ENCODE measurements around the gene NLRC3. TPM values are rescaled to one million over a fixed set of nuclear protein-coding genes. Genes with fewer than 3 reads are reported as not detected.

Gene NLRC3
- total RNA-seq, 6 experiments from 2014 or later = 0.53 to 1.2 (median 0.64) TPM

DNA sequence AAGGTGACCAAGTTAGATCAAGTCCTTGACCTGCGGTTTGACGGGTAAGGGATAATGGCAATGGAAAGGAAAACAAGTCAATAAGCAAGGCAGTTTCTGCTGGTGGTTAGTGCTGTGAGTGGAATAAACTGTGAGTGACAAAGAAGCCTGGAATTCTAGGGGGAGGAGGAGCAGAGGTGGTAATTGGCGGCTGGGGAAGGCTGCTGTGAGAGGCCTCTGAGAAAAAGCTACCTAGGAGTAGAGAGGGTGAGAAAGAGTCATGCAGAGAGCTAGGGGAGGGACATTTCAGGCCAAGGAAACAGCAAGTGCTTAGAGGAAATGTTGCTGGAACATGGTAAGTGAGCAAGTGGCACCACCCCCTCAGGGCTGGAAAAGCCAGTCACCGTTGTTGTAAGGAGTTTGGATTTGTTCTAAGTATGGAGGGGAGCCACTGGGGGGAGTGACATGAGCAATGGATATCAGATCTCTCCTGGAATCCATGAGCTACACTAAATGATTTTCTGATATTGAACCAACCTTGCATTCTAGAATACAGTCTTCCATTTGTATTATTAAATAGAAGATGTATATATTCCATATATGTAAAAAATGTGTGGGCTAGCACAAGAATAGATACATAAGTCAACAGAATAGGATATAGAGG is 6.7 kb downstream of the NLRC3 start:
- WGBS (ENCODE audit: insufficient coverage, low coverage, low lambda C conversion rate, missing lambda C conversion rate) = 62% methylated on average over 3 of the region's 4 CpGs
- Histone ChIP-seq H3K27ac (no peak overlapping the region), H3K27me3 (no peaks in the 10 kb centered on the region), H3K4me3 (no peak overlapping the region), H3K4me1 (no peaks in the 10 kb centered on the region), H3K9me3 (peaks cover 0 to 6% (median 0%) of the 10 kb centered on the region in 4 donors), H3K36me3 (no peaks in the 10 kb centered on the region)
- TF ChIP-seq, protein P1, sequence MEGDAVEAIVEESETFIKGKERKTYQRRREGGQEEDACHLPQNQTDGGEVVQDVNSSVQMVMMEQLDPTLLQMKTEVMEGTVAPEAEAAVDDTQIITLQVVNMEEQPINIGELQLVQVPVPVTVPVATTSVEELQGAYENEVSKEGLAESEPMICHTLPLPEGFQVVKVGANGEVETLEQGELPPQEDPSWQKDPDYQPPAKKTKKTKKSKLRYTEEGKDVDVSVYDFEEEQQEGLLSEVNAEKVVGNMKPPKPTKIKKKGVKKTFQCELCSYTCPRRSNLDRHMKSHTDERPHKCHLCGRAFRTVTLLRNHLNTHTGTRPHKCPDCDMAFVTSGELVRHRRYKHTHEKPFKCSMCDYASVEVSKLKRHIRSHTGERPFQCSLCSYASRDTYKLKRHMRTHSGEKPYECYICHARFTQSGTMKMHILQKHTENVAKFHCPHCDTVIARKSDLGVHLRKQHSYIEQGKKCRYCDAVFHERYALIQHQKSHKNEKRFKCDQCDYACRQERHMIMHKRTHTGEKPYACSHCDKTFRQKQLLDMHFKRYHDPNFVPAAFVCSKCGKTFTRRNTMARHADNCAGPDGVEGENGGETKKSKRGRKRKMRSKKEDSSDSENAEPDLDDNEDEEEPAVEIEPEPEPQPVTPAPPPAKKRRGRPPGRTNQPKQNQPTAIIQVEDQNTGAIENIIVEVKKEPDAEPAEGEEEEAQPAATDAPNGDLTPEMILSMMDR (IDR thresholded peaks at IDR 0.05) = no peak
- TF ChIP-seq POLR2A (IDR thresholded peaks at IDR 0.05) = no peak
- no peak for ATAC-seq
- DNase-seq = no peak
- intact Hi-C loops (cut with DNase I) = no loop called here

DNA sequence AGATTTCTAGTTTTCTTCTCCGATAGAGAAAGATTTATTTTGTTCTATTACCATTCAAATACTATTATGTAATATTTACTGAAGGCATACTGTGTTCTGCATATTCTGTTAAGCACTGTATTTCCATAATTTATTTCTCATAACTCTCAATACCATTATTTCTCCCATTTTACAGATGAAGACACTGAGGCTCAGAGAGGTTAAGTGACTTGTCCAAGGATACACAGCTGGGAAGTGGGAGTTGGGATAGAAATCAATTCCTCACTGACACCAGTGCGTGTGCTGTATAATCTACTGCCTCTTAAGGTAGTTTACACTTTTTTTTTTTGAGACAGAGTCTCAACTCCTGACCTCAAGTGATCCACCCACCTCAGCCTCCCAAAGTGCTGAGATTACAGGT is 7.4 kb downstream of the NLRC3 start:
- H3K4me3 ChIP-seq = no peak overlapping the region
- intact Hi-C loops (cut with DNase I) = no loop called here
- TF ChIP-seq, protein P1 (IDR thresholded peaks at IDR 0.05) = no peak
- TF ChIP-seq POLR2A (IDR thresholded peaks at IDR 0.05) = no peak
- peaks cover 0 to 6% (median 0%) of the 10 kb centered on the region in 4 donors for H3K9me3 ChIP-seq
- no peaks in the 10 kb centered on the region for H3K4me1 ChIP-seq
- DNase-seq (no peak), ATAC-seq (no peak)
- WGBS (ENCODE audit: insufficient coverage, low coverage, low lambda C conversion rate, missing lambda C conversion rate) = 88% methylated on average over 2 of the region's 2 CpGs
- no peaks in the 10 kb centered on the region for H3K27me3 ChIP-seq
- no peak overlapping the region for H3K27ac ChIP-seq
- H3K36me3 ChIP-seq = no peaks in the 10 kb centered on the region

DNA sequence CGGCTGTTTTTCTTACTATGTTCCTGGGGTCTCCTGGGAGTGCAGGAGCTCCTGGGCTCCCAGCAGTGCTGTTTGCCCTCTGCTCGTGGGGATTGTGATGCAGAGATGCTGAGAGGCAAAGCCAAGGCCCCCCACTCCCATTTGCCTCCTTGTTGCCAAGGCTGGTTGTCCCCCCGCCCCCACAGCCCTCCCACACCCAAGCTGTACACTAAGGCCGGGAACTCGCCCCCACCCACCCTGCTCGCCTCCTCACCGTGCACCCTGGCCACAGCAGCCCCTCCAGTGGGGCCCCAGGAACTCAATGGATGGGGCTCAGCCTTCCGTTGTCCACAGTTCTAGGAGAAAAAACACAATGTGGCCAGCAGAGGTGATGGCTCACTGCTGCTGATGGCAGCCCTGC is 10.2 kb downstream of the NLRC3 start:
- intact Hi-C loops (cut with DNase I) = no loop called here
- Histone ChIP-seq H3K4me1 (no peaks in the 10 kb centered on the region), H3K36me3 (no peaks in the 10 kb centered on the region), H3K4me3 (no peak overlapping the region), H3K9me3 (peaks cover 0 to 6% (median 0%) of the 10 kb centered on the region in 4 donors), H3K27me3 (no peaks in the 10 kb centered on the region), H3K27ac (no peak overlapping the region)
- DNase-seq (no peak), ATAC-seq (no peak)
- TF ChIP-seq, protein P1 (IDR thresholded peaks at IDR 0.05) = no peak
- no peak for TF ChIP-seq POLR2A (IDR thresholded peaks at IDR 0.05)
- WGBS (ENCODE audit: insufficient coverage, low coverage, low lambda C conversion rate, missing lambda C conversion rate) = 58% methylated on average over 2 of the region's 8 CpGs

DNA sequence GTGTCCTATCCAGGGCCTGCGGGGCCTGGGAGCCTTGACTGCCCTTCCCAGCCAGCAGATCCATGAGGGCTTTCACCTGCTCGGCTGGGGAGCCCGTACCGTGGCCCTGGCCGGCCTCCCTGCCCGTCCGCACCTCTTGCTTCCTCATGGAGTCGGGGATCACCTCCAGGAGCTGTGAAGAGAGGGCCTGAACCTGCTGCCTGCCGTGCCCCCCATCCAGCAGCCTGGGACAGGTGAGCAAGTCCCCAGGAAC is 12.4 kb downstream of the NLRC3 start:
- H3K4me1 ChIP-seq = no peaks in the 10 kb centered on the region
- no peaks in the 10 kb centered on the region for H3K36me3 ChIP-seq
- ATAC-seq (peak in 1 of 4 donors; percentile 9), DNase-seq (no peak)
- no CpG with 5 or more reads among the region's 9 CpGs for WGBS (ENCODE audit: insufficient coverage, low coverage, low lambda C conversion rate, missing lambda C conversion rate)
- no peak overlapping the region for H3K4me3 ChIP-seq
- no peaks in the 10 kb centered on the region for H3K27me3 ChIP-seq
- H3K27ac ChIP-seq = no peak overlapping the region
- H3K9me3 ChIP-seq = no peaks in the 10 kb centered on the region
- no peak for TF ChIP-seq POLR2A (IDR thresholded peaks at IDR 0.05)
- TF ChIP-seq, protein P1 (IDR thresholded peaks at IDR 0.05) = no peak
- intact Hi-C loops (cut with DNase I) = no loop called here

Data from right lobe of liver (tissue), 6 donors.